PFSK-1 (cell line): ENCODE results near the gene LIMS2.

Source experiments
- FOXP2 ChIP-seq: optimal IDR thresholded peaks from 2 replicates; pipeline ENCODE3; 2011; ENCODE audit warnings: borderline replicate concordance, control low read depth, inconsistent platforms; ENCODE audit not compliant: insufficient read depth; ENCODE audit errors: extremely low read length, extremely low read depth
- POLR2AphosphoS5 ChIP-seq: IDR thresholded peaks from 2 replicates; pipeline ENCODE4 v1.6.1; 2012; ENCODE audit warnings: low read depth, mild to moderate bottlenecking, control low read depth, low read length, moderate library complexity
- REST ChIP-seq, 2 experiments: IDR thresholded peaks; 2 replicates each; pipeline versions ENCODE4 v1.6.1 to v1.8.0; 2011 to 2012; ENCODE audit warnings: low read depth in 2 of 2, low read length in 2 of 2, control low read depth in 1 of 2, inconsistent platforms in 1 of 2, mild to moderate bottlenecking in 1 of 2, moderate library complexity in 1 of 2; ENCODE audit not compliant: insufficient read depth in 1 of 2
- SIN3A ChIP-seq: IDR thresholded peaks from 2 replicates; pipeline ENCODE4 v1.6.1; 2012; ENCODE audit warnings: mild to moderate bottlenecking, low read length, moderate library complexity, borderline replicate concordance; ENCODE audit not compliant: insufficient read depth
- TAF1 ChIP-seq: IDR thresholded peaks from 2 replicates; pipeline ENCODE4 v1.6.1; 2012; ENCODE audit warnings: low read length, control low read depth, borderline replicate concordance; ENCODE audit not compliant: insufficient read depth

LIMS2 gene

GRCh38 chr2:127651971-127652550, 23.3 kb downstream of the LIMS2 start:
- TF ChIP-seq POLR2AphosphoS5 = no peak
- TF ChIP-seq REST (IDR thresholded peaks at IDR 0.05; ENCODE audit: insufficient read depth in 1 of 2, low read depth in 2 of 2, low read length in 2 of 2) = no peak
- no peak for TF ChIP-seq FOXP2
- TF ChIP-seq SIN3A = no peak
- TF ChIP-seq TAF1 = no peak

- no peak for TF ChIP-seq FOXP2
- TF ChIP-seq SIN3A = no peak
- no peak for TF ChIP-seq TAF1
- no peak for TF ChIP-seq REST (IDR thresholded peaks at IDR 0.05; ENCODE audit: insufficient read depth in 1 of 2, low read depth in 2 of 2, low read length in 2 of 2)
These were observed 23.9 kb downstream of the LIMS2 start for GRCh38 chr2:127651381-127651809.

- TF ChIP-seq SIN3A (no peak), POLR2AphosphoS5 (no peak), REST (IDR thresholded peaks at IDR 0.05; ENCODE audit: insufficient read depth in 1 of 2, low read depth in 2 of 2, low read length in 2 of 2) (no peak), FOXP2 (no peak), TAF1 (no peak)
These were observed 24.4 kb downstream of the LIMS2 start for GRCh38 chr2:127650785-127651380.

GRCh38 chr2:127650041-127650784, 25.1 kb downstream of the LIMS2 start:
- TF ChIP-seq TAF1 (no peak), POLR2AphosphoS5 (no peak), SIN3A (no peak), FOXP2 (no peak), REST (IDR thresholded peaks at IDR 0.05; ENCODE audit: insufficient read depth in 1 of 2, low read depth in 2 of 2, low read length in 2 of 2) (no peak)

GRCh38 chr2:127649684-127650040, 25.7 kb downstream of the LIMS2 start:
- no peak for TF ChIP-seq TAF1
